ENCODE data around the gene FXR2. TPM values are rescaled to one million over a fixed set of nuclear protein-coding genes. Genes with fewer than 3 reads are reported as not detected.
A peak's percentile ranks its signal among the peaks of the same experiment; 100 is the strongest.

Gene FXR2
- total and polyA plus RNA-seq, 10 of the 15 experiments (the other 5 are each of a cell fraction or from before 2014, with no cell fraction given) = 1.6 to 33.3 (median 22.0) TPM

DNA sequence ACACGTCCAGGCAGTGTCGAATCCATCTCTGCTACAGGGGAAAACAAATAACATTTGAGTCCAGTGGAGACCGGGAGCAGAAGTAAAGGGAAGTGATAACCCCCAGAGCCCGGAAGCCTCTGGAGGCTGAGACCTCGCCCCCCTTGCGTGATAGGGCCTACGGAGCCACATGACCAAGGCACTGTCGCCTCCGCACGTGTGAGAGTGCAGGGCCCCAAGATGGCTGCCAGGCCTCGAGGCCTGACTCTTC lies 42.4 kb downstream of the FXR2 start (continued):
- no peak for TF ChIP-seq WRNIP1 (IDR thresholded peaks at IDR 0.05; ENCODE audit: borderline replicate concordance, low read depth, low read length)
- no peak for TF ChIP-seq NR2C2 (IDR thresholded peaks at IDR 0.05; ENCODE audit: borderline replicate concordance, control insufficient read depth, insufficient read length, low read depth)
- TF ChIP-seq RBBP5 (conservative IDR thresholded peaks at IDR 0.05) = no peak
- TF ChIP-seq, protein P1, sequence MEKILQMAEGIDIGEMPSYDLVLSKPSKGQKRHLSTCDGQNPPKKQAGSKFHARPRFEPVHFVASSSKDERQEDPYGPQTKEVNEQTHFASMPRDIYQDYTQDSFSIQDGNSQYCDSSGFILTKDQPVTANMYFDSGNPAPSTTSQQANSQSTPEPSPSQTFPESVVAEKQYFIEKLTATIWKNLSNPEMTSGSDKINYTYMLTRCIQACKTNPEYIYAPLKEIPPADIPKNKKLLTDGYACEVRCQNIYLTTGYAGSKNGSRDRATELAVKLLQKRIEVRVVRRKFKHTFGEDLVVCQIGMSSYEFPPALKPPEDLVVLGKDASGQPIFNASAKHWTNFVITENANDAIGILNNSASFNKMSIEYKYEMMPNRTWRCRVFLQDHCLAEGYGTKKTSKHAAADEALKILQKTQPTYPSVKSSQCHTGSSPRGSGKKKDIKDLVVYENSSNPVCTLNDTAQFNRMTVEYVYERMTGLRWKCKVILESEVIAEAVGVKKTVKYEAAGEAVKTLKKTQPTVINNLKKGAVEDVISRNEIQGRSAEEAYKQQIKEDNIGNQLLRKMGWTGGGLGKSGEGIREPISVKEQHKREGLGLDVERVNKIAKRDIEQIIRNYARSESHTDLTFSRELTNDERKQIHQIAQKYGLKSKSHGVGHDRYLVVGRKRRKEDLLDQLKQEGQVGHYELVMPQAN (conservative IDR thresholded peaks at IDR 0.05) = no peak; the same call in 1 of the 2 replicates
- peak; percentile 97 for TF ChIP-seq YY1 (IDR thresholded peaks at IDR 0.05; ENCODE audit: low read depth, low read length)
- TF ChIP-seq, protein P2, sequence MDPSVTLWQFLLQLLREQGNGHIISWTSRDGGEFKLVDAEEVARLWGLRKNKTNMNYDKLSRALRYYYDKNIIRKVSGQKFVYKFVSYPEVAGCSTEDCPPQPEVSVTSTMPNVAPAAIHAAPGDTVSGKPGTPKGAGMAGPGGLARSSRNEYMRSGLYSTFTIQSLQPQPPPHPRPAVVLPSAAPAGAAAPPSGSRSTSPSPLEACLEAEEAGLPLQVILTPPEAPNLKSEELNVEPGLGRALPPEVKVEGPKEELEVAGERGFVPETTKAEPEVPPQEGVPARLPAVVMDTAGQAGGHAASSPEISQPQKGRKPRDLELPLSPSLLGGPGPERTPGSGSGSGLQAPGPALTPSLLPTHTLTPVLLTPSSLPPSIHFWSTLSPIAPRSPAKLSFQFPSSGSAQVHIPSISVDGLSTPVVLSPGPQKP (IDR thresholded peaks at IDR 0.05; ENCODE audit: low read depth, low read length) = no peak; the same call in 1 of the 2 replicates
- TF ChIP-seq SREBF1 (IDR thresholded peaks at IDR 0.05; ENCODE audit: low read length) = peak; percentile 55; the same call in 1 of the 2 replicates
- TF ChIP-seq, protein P3, sequence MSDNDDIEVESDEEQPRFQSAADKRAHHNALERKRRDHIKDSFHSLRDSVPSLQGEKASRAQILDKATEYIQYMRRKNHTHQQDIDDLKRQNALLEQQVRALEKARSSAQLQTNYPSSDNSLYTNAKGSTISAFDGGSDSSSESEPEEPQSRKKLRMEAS (IDR thresholded peaks at IDR 0.05; ENCODE audit: low read depth, low read length) = peak; percentile 100
- TF ChIP-seq HDAC2 (IDR thresholded peaks at IDR 0.05) = no peak
- peak; percentile 51 for TF ChIP-seq SIX5 (IDR thresholded peaks at IDR 0.05; ENCODE audit: low read depth, low read length, severe bottlenecking)
- TF ChIP-seq SRF (IDR thresholded peaks at IDR 0.05; ENCODE audit: low read depth in 2 of 2, low read length in 2 of 2) = no peak
- TF ChIP-seq, protein P4, sequence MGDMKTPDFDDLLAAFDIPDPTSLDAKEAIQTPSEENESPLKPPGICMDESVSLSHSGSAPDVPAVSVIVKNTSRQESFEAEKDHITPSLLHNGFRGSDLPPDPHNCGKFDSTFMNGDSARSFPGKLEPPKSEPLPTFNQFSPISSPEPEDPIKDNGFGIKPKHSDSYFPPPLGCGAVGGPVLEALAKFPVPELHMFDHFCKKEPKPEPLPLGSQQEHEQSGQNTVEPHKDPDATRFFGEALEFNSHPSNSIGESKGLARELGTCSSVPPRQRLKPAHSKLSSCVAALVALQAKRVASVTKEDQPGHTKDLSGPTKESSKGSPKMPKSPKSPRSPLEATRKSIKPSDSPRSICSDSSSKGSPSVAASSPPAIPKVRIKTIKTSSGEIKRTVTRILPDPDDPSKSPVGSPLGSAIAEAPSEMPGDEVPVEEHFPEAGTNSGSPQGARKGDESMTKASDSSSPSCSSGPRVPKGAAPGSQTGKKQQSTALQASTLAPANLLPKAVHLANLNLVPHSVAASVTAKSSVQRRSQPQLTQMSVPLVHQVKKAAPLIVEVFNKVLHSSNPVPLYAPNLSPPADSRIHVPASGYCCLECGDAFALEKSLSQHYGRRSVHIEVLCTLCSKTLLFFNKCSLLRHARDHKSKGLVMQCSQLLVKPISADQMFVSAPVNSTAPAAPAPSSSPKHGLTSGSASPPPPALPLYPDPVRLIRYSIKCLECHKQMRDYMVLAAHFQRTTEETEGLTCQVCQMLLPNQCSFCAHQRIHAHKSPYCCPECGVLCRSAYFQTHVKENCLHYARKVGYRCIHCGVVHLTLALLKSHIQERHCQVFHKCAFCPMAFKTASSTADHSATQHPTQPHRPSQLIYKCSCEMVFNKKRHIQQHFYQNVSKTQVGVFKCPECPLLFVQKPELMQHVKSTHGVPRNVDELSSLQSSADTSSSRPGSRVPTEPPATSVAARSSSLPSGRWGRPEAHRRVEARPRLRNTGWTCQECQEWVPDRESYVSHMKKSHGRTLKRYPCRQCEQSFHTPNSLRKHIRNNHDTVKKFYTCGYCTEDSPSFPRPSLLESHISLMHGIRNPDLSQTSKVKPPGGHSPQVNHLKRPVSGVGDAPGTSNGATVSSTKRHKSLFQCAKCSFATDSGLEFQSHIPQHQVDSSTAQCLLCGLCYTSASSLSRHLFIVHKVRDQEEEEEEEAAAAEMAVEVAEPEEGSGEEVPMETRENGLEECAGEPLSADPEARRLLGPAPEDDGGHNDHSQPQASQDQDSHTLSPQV (IDR thresholded peaks at IDR 0.05) = no peak
- TF ChIP-seq EGR1 (IDR thresholded peaks at IDR 0.05; ENCODE audit: borderline replicate concordance in 1 of 2, low read depth in 2 of 2, low read length in 2 of 2) = 0 out of 3 replicates have a peak, but pooled peaks of 1 of the 2 experiments have one; percentile 60
- no peak for TF ChIP-seq CBX3 (IDR thresholded peaks at IDR 0.05; ENCODE audit: borderline replicate concordance, low read depth)
- peak; percentile 80 for TF ChIP-seq SIN3A (IDR thresholded peaks at IDR 0.05; ENCODE audit: low read depth, low read length)
- peak; percentile 8; the same call in 1 of the 2 replicates for TF ChIP-seq NR2F1 (conservative IDR thresholded peaks at IDR 0.05)
- TF ChIP-seq SUPT20H (IDR thresholded peaks at IDR 0.05; ENCODE audit: borderline replicate concordance, control insufficient read depth, low read depth, low read length) = no peak
- TF ChIP-seq, protein P5, sequence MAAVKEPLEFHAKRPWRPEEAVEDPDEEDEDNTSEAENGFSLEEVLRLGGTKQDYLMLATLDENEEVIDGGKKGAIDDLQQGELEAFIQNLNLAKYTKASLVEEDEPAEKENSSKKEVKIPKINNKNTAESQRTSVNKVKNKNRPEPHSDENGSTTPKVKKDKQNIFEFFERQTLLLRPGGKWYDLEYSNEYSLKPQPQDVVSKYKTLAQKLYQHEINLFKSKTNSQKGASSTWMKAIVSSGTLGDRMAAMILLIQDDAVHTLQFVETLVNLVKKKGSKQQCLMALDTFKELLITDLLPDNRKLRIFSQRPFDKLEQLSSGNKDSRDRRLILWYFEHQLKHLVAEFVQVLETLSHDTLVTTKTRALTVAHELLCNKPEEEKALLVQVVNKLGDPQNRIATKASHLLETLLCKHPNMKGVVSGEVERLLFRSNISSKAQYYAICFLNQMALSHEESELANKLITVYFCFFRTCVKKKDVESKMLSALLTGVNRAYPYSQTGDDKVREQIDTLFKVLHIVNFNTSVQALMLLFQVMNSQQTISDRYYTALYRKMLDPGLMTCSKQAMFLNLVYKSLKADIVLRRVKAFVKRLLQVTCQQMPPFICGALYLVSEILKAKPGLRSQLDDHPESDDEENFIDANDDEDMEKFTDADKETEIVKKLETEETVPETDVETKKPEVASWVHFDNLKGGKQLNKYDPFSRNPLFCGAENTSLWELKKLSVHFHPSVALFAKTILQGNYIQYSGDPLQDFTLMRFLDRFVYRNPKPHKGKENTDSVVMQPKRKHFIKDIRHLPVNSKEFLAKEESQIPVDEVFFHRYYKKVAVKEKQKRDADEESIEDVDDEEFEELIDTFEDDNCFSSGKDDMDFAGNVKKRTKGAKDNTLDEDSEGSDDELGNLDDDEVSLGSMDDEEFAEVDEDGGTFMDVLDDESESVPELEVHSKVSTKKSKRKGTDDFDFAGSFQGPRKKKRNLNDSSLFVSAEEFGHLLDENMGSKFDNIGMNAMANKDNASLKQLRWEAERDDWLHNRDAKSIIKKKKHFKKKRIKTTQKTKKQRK (IDR thresholded peaks at IDR 0.05; ENCODE audit: low read depth, low read length) = no peak
- TF ChIP-seq NFYB (IDR thresholded peaks at IDR 0.05; ENCODE audit: insufficient read depth, low read depth, low read length) = no peak
